ENCODE data around the gene KRT25. TPM values are rescaled to one million over a fixed set of nuclear protein-coding genes. Genes with fewer than 3 reads are reported as not detected.

KRT25 gene
- total RNA-seq, 2 experiments from 2014 or later, result not detected

- ChIA-PET CTCF (no interaction called here), POLR2A (no interaction called here)
- H3K4me3 Mint-ChIP-seq, result no peak overlapping the region
- H3K9me3 ChIP-seq (ENCODE audit: control insufficient read depth in 1 of 2, insufficient read depth in 1 of 2, low read length in 2 of 2), result peaks cover 0 to 2% of the 10 kb centered on the region in 2 experiments
- H3K27ac Mint-ChIP-seq, result no peak overlapping the region
- no peaks in the 10 kb centered on the region for H3K4me1 ChIP-seq (ENCODE audit: insufficient read depth, low read length)
- H3K4me1 Mint-ChIP-seq (ENCODE audit: low read depth), result no peaks in the 10 kb centered on the region
- H3K36me3 ChIP-seq (ENCODE audit: insufficient read depth, low read length), result no peaks in the 10 kb centered on the region
- peak in 1 of 14 experiments; percentile 17 for DNase-seq
- no peak overlapping the region for H3K4me3 ChIP-seq (ENCODE audit: low read length)
- no peak for ATAC-seq (ENCODE audit: poor library complexity)
- H3K27me3 ChIP-seq (ENCODE audit: control insufficient read depth in 1 of 2, insufficient read depth in 2 of 2, low read length in 2 of 2), result peaks cover 9 to 17% of the 10 kb centered on the region in 2 experiments
- no peaks in the 10 kb centered on the region for H3K9me3 Mint-ChIP-seq
- TF ChIP-seq CTCF (IDR thresholded peaks at IDR 0.05), result no peak
- H3K27me3 Mint-ChIP-seq, result peaks cover 39% of the 10 kb centered on the region
- H3K27ac ChIP-seq (ENCODE audit: low read depth in 1 of 2, low read length in 2 of 2), result no peak overlapping the region
- intact Hi-C loops (cut with DNase I, micrococcal nuclease), result loop anchor here in 1 of 2 experiments (2.0 kb wide), 1 partner anchor 171 kb away; no protein-coding TSS in a partner anchor
- no peaks in the 10 kb centered on the region for H3K36me3 Mint-ChIP-seq (ENCODE audit: low read depth)
These were observed 36.8 kb upstream of the KRT25 start for GRCh38 chr17:40791787-40792436.

- H3K4me1 Mint-ChIP-seq (ENCODE audit: low read depth), result no peaks in the 10 kb centered on the region
- Histone ChIP-seq H3K9me3 (ENCODE audit: control insufficient read depth in 1 of 2, insufficient read depth in 1 of 2, low read length in 2 of 2) (no peaks in the 10 kb centered on the region), H3K27me3 (ENCODE audit: control insufficient read depth in 1 of 2, insufficient read depth in 2 of 2, low read length in 2 of 2) (peaks cover 1 to 10% of the 10 kb centered on the region in 2 experiments), H3K4me3 (ENCODE audit: low read length) (no peak overlapping the region), H3K36me3 (ENCODE audit: insufficient read depth, low read length) (no peaks in the 10 kb centered on the region), H3K27ac (ENCODE audit: low read depth in 1 of 2, low read length in 2 of 2) (no peak overlapping the region), H3K4me1 (ENCODE audit: insufficient read depth, low read length) (no peaks in the 10 kb centered on the region)
- ChIA-PET POLR2A (no interaction called here), CTCF (interaction anchor here (0.7 kb wide), 1 partner anchor 72 kb away, joined by 3 read pairs; no protein-coding TSS in a partner anchor)
- no peaks in the 10 kb centered on the region for H3K36me3 Mint-ChIP-seq (ENCODE audit: low read depth)
- H3K9me3 Mint-ChIP-seq, result no peaks in the 10 kb centered on the region
- peaks cover 32% of the 10 kb centered on the region for H3K27me3 Mint-ChIP-seq
- no peak for TF ChIP-seq CTCF (IDR thresholded peaks at IDR 0.05)
- DNase-seq, result no peak
- no peak overlapping the region for H3K4me3 Mint-ChIP-seq
- no peak overlapping the region for H3K27ac Mint-ChIP-seq
- intact Hi-C loops (cut with DNase I, micrococcal nuclease), result loop anchor here in 1 of 2 experiments (2.0 kb wide), 1 partner anchor 170 kb away; no protein-coding TSS in a partner anchor
- ATAC-seq (ENCODE audit: poor library complexity), result no peak
These were observed 36.0 kb upstream of the KRT25 start for GRCh38 chr17:40791111-40791510.

- CTCF ChIA-PET, result no interaction called here
- no peak within 1 kb of the TSS for H3K27ac ChIP-seq (ENCODE audit: low read depth in 1 of 2, low read length in 2 of 2)
- intact Hi-C loops (cut with DNase I, micrococcal nuclease), result no loop called here
- peaks cover 0 to 5% of the 10 kb centered on the region in 2 experiments for H3K9me3 ChIP-seq (ENCODE audit: control insufficient read depth in 1 of 2, insufficient read depth in 1 of 2, low read length in 2 of 2)
- no peak for TF ChIP-seq CTCF (IDR thresholded peaks at IDR 0.05)
- Mint-ChIP-seq H3K4me3 (no peak within 1 kb of the TSS), H3K36me3 (ENCODE audit: low read depth) (no peaks in the 10 kb centered on the region), H3K4me1 (ENCODE audit: low read depth) (no peaks in the 10 kb centered on the region), H3K27ac (no peak within 1 kb of the TSS), H3K9me3 (no peaks in the 10 kb centered on the region), H3K27me3 (peaks cover 46% of the 10 kb centered on the region)
- H3K4me3 ChIP-seq (ENCODE audit: low read length), result no peak within 1 kb of the TSS
- DNase-seq (no peak), ATAC-seq (ENCODE audit: poor library complexity) (no peak)
- POLR2A ChIA-PET, result no interaction called here
- H3K27me3 ChIP-seq (ENCODE audit: control insufficient read depth in 1 of 2, insufficient read depth in 2 of 2, low read length in 2 of 2), result peaks cover 24 to 28% of the 10 kb centered on the region in 2 experiments
- no peaks in the 10 kb centered on the region for H3K36me3 ChIP-seq (ENCODE audit: insufficient read depth, low read length)
- H3K4me1 ChIP-seq (ENCODE audit: insufficient read depth, low read length), result no peaks in the 10 kb centered on the region
These were observed 27.3 kb upstream of the KRT25 start, which contains the start of gene KRT27 for GRCh38 chr17:40782450-40782849. KRT27 (minus strand) TSS chr17:40782550; CDS start chr17:40782493, 57 bp downstream.
